GM12872 (cell line): ENCODE results near the gene HIVEP3.

ENCODE experiments used
- CTCF ChIP-seq: IDR thresholded peaks from 3 replicates; pipeline ENCODE4 v1.5.1; 2011; ENCODE audit warnings: low read depth, mild to moderate bottlenecking, low read length, moderate library complexity; ENCODE audit not compliant: insufficient read depth

The HIVEP3 gene

GRCh38 chr1:41678111-41678878 lies 240.4 kb downstream of the HIVEP3 start:
- TF ChIP-seq CTCF, result no peak

GRCh38 chr1:41677620-41678019 lies 241.1 kb downstream of the HIVEP3 start:
- TF ChIP-seq CTCF, result no peak

GRCh38 chr1:41675401-41675800 lies 243.3 kb downstream of the HIVEP3 start:
- TF ChIP-seq CTCF, result no peak

- no peak for TF ChIP-seq CTCF
These were observed 244.2 kb downstream of the HIVEP3 start for GRCh38 chr1:41674522-41674921.

- no peak for TF ChIP-seq CTCF
These were observed 244.9 kb downstream of the HIVEP3 start for GRCh38 chr1:41673806-41674205.

GRCh38 chr1:41673378-41673777 lies 245.3 kb downstream of the HIVEP3 start:
- TF ChIP-seq CTCF, result no peak

- no peak for TF ChIP-seq CTCF
These were observed 245.9 kb downstream of the HIVEP3 start for GRCh38 chr1:41672641-41673361.
